ENCODE measurements around the gene N4BP2. TPM values are rescaled to one million over a fixed set of nuclear protein-coding genes. Genes with fewer than 3 reads are reported as not detected.
"Not testable (repeated sequence)": the region's sequence is repeated elsewhere in the genome, so short reads cannot be mapped to it uniquely, and the experiment has no call there.

N4BP2 gene
- total RNA-seq, 4 donors from 2014 or later: 4.5 to 8.3 (median 6.4) TPM

- peaks cover 0 to 7% (median 0%) of the 10 kb centered on the region in 3 donors for H3K36me3 ChIP-seq
- WGBS, 2 donors: 98 to 99% methylated on average over 10 of the region's 10 CpGs
- no peak for DNase-seq (ENCODE audit: low spot score in 2 of 2)
- no peak overlapping the region for H3K27ac ChIP-seq
- H3K9me3 ChIP-seq: peaks cover 0 to 5% (median 0%) of the 10 kb centered on the region in 4 donors
- TF ChIP-seq CTCF (IDR thresholded peaks at IDR 0.05) (no peak), POLR2A (IDR thresholded peaks at IDR 0.05) (no peak), EP300 (IDR thresholded peaks at IDR 0.05) (no peak)
- no peaks in the 10 kb centered on the region for H3K4me1 ChIP-seq
- no peak overlapping the region for H3K4me3 ChIP-seq
- no peaks in the 10 kb centered on the region for H3K27me3 ChIP-seq
Observed at GRCh38 chr4:40087799-40088366, 31.2 kb downstream of the N4BP2 start.

- H3K27me3 ChIP-seq; H3K9me3 ChIP-seq; DNase-seq (ENCODE audit: low spot score in 2 of 2); H3K4me1 ChIP-seq; H3K4me3 ChIP-seq; H3K36me3 ChIP-seq; H3K27ac ChIP-seq: not testable (repeated sequence)
- WGBS, 2 donors: 90 to 97% methylated on average over 10 of the region's 10 CpGs
Observed at GRCh38 chr4:40093400-40093799, 36.8 kb downstream of the N4BP2 start.

- Histone ChIP-seq H3K4me3 (no peak overlapping the region), H3K9me3 (no peaks in the 10 kb centered on the region), H3K27me3 (no peaks in the 10 kb centered on the region), H3K36me3 (peaks cover 0 to 10% (median 0%) of the 10 kb centered on the region in 3 donors), H3K4me1 (no peaks in the 10 kb centered on the region), H3K27ac (no peak overlapping the region)
- DNase-seq (ENCODE audit: low spot score in 2 of 2): no peak
- TF ChIP-seq POLR2A (IDR thresholded peaks at IDR 0.05) (no peak), EP300 (IDR thresholded peaks at IDR 0.05) (no peak), CTCF (IDR thresholded peaks at IDR 0.05) (no peak)
- WGBS, 2 donors: 94% methylated on average over 8 of the region's 8 CpGs
Observed at GRCh38 chr4:40099010-40099409, 42.4 kb downstream of the N4BP2 start.

GRCh38 chr4:40107150-40107549, 50.5 kb downstream of the N4BP2 start:
- 95 to 98% methylated on average over 4 of the region's 4 CpGs for WGBS, 2 donors
- H3K36me3 ChIP-seq: peaks cover 0 to 39% (median 0%) of the 10 kb centered on the region in 3 donors
- not testable (repeated sequence) for H3K4me3 ChIP-seq; H3K27me3 ChIP-seq; H3K27ac ChIP-seq; H3K4me1 ChIP-seq; H3K9me3 ChIP-seq; DNase-seq (ENCODE audit: low spot score in 2 of 2)

GRCh38 chr4:40112027-40112792, 55.6 kb downstream of the N4BP2 start:
- Histone ChIP-seq H3K27ac (no peak overlapping the region), H3K9me3 (no peaks in the 10 kb centered on the region), H3K4me1 (no peaks in the 10 kb centered on the region), H3K27me3 (no peaks in the 10 kb centered on the region), H3K4me3 (no peak overlapping the region), H3K36me3 (peaks cover 0 to 28% (median 0%) of the 10 kb centered on the region in 3 donors)
- TF ChIP-seq EP300 (IDR thresholded peaks at IDR 0.05) (no peak), POLR2A (IDR thresholded peaks at IDR 0.05) (no peak), CTCF (IDR thresholded peaks at IDR 0.05) (no peak)
- no peak for DNase-seq (ENCODE audit: low spot score in 2 of 2)
- WGBS, 2 donors: 97 to 98% methylated on average over 3 of the region's 3 CpGs

- Histone ChIP-seq H3K36me3 (peaks cover 0 to 15% (median 0%) of the 10 kb centered on the region in 3 donors), H3K4me1 (no peaks in the 10 kb centered on the region), H3K27ac (no peak overlapping the region), H3K27me3 (no peaks in the 10 kb centered on the region), H3K4me3 (no peak overlapping the region), H3K9me3 (no peaks in the 10 kb centered on the region)
- TF ChIP-seq CTCF (IDR thresholded peaks at IDR 0.05) (no peak), EP300 (IDR thresholded peaks at IDR 0.05) (no peak), POLR2A (IDR thresholded peaks at IDR 0.05) (no peak)
- 89 to 90% methylated on average over 1 of the region's 1 CpG for WGBS, 2 donors
- no peak for DNase-seq (ENCODE audit: low spot score in 2 of 2)
Observed at GRCh38 chr4:40114206-40114605, 57.6 kb downstream of the N4BP2 start.

Measured in tibial nerve (tissue), 4 donors.